Right renal pelvis (tissue), 4 donors: ENCODE results near the gene AFF2. TPM values are rescaled to one million over a fixed set of nuclear protein-coding genes. Genes with fewer than 3 reads are reported as not detected.

Source experiments
- DNase-seq, 4 donors: peaks; one replicate each; pipeline ENCODE4 v3.0.0-alpha.2; 2013; ENCODE audit warnings: low read depth in 4 of 4, low spot score in 3 of 4, missing footprints in 1 of 4
- polyA plus RNA-seq, 4 donors: library from polyadenylated mRNA; unstranded; fragments of 120-200 nt; gene quantifications; one replicate each; pipeline ENCODE4 v1.2.1, GENCODE V29; 2013; ENCODE audit not compliant: insufficient read length in 4 of 4

The AFF2 gene
- polyA plus RNA-seq, 4 donors = 4.7 to 5.9 (median 5.0) TPM

DNA sequence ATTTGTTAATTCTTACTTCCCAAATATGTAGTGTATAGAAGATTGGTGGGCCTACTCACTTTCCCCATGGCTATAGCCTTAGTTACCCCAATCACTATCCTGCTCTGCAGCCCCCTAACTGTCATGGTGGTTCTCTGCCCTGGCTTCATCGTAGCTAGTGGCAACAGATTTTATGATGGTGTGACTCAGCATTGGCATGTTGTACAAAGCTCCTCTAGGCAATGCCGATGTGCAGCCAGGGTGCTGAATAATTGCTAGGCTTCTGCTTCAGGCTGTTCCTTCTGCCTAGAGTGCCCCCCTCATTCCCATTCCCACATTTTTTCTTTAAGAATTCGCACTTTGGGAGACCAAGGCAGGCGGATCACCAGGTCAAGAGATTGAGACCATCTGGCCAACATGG is 35.2 kb downstream of the AFF2 start:
- DNase-seq = no peak

DNA sequence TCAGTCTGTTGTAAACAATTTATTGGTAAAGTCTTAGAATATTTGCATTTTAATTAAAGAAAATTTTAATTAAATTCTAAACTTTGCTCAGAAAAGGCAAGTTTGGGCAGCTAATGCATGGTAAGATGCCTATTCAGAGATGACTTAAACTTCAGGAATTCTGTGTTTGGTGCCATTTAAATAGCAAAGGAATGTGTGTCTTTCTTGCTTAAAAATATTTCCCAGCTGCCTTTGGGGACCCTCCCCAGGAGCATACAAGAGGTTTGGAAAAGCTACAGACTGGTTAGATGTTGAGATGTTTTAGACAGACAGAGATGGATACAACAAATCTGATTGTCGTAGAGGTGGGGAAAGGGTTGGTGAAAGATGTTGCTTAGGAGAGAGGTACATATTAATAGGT is 36.5 kb downstream of the AFF2 start:
- DNase-seq = no peak

DNA sequence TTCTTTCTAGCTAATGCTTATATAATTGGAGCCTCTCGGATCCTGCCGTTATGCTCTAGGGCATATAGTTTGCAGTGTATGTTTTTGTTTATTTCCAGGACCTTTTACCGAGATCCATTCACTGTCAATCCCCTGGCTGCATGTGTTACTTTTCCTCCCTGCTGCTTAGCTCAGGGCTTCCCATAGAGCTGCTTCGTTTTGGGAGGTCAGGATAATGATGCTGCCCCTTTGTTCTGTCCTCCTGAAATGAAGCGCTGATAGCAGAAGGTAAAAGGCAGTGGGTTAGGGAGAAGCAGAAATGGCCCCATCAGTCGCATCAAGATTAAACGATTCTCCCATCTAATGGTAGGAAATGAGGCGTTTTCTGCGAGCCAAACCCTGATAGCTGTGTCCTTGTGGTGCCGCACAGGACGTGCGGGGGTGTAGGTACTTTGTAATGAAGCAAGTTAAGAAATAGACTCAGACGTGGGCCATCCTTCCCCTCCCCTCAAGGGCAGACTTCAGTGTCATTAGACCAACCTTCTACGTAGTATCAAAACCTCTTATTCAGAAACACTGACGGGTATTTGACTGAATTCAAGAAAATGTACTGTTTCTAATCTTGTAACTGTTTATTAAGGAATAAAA is 37.3 kb downstream of the AFF2 start:
- DNase-seq = no peak

DNA sequence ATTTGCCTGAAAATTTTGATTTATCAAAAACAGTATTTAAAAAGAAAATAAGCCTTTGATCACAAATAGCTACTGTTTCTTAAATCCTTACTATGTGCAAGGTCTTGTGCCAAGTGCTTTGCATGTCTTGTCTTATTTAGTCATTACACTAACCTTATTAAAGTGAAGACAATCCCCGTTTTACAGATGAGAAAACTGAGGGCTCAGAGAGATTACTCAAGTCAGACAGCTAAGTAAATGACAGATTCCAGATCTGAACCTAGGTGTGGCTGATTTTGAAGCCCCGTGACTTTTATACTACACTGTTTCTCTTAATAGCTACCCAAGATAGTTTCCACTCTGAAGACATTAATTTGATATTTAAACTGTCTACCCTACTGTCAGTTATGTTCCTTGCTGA is 38.2 kb downstream of the AFF2 start:
- no peak for DNase-seq

DNA sequence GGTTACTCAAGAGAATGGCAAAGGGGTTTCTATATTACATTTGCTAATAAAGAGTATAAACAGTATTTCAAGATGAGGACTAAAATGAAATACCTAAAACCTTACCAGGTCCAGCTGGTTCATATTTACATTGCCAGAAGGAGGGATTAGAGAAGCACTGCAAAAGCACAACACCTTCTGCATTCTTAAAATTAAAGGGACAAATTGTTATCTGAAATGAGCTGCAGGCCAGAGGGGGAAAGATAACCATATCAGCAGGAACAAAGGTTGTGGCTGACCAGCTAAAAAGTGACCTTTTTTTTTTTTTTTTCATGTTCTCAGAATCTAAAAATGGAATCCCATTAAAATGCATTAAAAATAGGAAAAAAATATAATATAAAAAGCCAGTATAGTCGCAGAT is 39.7 kb downstream of the AFF2 start:
- DNase-seq = no peak

DNA sequence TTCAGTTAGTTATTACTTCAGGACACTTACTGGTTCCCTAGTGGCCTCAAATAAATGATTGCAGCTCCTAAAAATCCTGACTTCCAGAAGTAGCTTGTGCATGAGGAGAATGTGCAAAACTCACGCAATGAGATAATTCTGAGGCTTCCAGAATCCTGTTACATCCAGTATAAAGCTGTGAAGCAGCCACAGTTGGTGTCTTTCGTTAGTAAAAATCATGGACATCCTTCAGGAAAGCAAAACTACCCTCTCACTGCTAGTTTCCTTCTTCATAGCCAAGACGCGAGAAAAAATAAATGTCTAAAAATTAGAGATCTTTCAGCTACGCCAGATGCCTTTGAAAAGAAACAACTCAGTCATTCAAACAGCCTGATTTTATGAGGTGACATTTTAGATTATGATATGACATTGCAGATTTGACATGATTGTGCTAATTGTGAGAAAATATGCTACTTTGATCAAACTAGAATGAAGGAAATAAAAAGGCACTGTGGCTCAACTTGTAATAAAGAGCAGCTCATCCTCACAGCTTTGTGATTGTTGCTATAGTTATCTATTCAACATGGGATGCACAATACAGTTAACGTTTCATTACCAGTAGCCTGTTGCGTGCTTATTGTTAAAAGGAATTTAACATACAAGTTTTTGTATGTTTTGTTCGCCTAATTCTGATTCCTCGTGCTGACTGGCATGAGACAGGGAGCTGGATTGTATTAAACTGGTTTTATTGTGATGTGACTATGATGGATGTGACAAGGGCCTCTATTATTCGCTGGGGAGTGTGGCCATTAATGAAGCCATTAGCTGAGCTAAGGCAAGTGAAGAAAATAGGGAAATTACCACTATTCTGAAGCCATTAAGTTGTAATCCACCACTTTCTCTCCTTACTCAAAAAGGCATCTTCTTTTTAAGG is 40.5 kb downstream of the AFF2 start:
- no peak for DNase-seq

DNA sequence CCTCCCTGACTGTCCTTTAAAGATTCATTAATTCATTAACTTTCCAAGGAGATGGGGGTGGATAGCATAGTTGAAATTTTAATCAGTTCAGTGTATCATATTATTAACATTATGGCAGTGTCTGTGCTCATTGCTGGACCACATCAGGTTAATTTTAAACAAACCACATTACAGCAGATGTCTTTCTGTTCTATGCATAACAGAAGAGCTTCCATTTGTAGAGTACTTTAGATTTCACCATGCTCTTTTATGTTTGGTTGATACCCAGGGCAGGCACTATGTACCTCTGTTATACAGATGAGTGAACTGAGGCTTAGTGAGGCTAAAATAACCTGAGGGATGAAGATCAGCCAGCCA is 41.1 kb downstream of the AFF2 start:
- DNase-seq = no peak

DNA sequence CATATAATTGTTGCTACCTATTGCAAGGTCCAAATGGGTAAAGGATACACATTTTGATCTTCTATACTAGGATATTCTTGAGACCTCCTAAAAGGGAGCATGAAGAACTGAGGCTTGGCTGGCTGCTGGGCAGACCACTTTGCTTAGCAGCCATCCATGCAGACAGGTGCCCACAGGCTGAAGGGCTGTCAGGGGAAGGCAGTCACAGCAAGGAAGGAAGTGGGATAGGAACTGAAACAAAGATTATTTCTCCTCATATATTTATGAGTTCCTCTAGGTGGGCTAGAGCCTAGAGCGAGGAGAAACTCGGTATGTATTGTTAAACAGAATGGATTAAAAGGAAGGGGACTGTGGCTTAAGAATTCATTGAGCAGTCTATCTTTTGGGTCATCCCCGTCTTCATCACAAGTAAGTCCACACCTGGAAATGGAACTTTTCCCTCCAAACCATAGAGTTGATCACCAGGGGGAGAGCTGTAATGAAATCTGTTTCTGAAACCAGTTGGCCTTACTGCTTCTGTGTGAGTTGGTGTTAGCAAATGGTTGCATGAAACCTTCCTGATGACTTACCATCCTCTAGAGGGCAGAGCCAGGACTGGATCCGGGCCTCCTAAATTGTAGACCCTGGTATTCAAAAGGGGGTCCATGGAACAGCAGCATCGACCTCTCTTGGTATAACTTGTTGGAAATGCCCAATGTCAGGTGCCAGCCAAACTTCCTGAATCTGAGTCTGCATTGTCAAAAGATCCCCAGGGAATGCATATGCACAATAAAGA is 42.3 kb downstream of the AFF2 start:
- DNase-seq = no peak

DNA sequence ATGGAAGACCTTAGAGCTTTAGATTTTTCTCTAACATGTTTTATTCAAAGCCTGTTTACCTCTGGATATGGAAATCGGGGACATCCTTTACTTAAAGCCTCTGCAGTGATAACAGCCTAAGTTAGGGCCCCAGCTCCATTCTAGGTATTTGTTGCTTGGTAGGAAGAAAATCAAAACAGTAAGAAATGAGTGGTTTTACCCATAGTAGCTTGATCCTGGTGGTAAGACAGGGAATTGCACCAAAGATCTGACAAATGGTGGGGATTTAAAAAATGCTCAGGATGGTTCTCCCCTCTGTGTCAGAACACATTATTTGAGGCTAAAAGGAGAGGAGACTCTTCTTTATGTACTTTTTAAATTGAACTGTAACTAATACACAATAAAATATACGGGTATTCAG is 52.4 kb downstream of the AFF2 start:
- no peak for DNase-seq

DNA sequence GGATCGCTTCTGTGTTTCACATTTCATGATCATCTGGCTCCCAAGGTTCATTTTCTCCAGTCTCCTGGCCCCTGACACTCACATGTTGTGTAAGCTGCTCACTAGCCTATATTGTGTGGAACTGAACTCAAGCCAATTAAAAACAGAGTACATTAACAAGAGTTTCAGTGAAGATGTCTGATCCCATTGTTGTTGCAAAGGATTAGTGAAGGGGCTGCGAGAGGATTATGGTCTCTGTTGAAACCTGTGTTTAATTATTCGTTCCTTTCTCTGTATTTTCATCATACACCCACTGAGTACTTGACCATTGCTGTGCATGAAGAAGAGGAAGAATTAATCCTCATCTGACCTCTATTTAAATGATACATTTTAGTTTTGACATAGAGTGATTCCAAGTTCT is 54.7 kb downstream of the AFF2 start:
- no peak for DNase-seq

DNA sequence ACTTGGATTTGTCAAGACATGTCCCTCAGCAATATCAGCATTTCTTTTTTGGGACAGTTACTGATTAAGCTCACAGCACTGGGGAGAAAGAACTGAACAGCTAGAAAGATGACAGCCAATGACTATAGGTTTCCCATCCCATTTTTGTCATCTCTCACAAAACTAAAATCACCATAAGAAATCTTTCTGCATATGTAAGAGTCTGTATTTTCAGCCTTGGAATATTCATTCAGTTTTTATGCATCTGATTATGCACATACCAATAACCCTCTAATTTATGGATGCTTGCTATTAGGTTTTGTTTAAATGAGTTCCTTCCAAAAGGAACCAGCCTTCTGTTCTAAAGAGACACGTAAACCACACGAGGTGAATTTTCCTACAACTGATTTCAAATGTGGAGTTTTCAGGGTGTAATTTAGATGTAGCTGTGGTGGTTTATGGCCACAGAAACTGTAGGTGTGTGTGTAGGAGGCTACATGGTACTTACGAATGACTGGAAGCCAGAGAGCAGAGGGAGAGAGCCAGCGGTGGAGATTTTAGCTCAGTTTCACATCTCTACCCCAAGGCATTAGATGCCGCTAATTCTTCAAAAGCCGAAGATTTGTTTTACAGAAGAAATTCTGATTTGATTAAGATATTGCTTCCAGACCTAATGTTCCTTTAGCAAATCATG is 55.3 kb downstream of the AFF2 start:
- DNase-seq = no peak

DNA sequence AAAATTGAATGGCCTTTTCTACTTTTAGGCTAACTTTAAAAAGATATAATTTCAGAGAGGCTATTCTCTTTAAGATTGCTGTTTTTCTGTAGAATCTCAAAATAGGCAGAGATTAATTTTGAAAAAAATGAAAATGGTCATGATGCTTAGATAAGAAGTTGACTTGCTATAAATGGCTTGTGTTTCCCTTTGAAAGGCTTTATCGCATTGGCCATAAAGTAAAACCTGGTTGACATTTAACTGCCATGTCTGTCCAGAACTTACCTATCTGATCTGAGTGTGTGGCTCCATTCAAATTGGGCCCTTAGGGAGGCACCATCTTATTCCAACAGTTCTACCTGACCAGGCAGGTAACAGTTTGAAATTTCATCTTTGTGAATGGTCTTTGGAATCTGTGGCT is 56.1 kb downstream of the AFF2 start:
- DNase-seq = no peak

DNA sequence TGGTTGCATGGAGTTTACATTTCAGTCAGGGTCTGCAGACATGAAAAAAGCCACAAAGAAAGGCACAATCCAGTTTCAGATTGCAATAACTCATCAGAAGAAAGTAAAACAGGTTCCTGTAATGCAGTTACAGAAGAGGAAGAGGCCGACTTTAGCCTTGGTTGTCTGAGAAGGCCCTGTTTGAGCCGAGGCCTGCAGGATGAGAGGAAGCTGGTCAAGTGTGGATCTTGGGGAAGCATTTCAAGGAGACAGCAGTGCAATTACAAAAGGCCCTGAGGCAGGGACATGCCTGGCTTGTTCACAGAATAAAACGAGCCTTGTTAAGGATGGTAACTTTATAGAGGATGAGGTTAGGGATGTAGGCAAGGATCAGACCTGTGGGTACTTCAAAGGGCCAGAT is 62.4 kb downstream of the AFF2 start:
- no peak for DNase-seq

DNA sequence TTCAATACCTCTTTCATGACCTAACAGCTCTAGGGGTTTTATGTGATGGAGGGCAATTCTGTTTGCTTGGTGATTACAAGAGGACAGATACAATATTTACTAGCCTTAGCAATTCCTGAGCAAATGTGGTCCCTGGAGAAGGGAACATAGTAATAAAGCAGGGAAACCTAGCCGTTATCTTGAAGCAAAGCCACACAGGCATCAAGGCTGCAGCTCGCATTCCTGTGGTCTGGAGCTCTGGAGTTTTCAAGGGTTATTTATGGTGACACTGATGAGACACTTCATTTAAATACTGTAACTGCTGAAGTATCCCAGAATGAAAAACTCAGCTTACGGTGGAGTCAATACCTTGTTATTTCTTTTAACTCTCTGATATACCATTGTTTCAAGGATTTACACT is 66.8 kb downstream of the AFF2 start:
- peak in 1 of 4 donors; percentile 3 for DNase-seq

DNA sequence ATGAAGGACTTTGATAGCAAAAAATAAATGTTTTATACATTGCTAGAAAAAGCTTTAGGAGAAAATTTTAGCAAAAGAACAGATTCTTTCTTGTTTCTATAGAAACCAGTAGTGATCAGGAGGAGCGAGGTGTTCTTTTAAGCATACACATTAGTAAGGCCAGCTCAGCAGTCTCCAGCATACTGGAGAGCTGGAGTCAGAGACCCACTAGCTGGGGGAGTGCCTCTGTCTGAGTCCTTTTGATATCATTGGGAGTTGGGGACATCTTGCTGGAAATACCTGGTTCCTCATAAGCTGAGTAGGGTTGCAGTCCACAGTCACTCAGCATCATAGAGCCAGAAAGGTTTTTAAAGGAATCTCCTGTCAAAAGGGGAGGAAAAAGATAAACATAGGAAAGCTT is 67.4 kb downstream of the AFF2 start:
- no peak for DNase-seq

DNA sequence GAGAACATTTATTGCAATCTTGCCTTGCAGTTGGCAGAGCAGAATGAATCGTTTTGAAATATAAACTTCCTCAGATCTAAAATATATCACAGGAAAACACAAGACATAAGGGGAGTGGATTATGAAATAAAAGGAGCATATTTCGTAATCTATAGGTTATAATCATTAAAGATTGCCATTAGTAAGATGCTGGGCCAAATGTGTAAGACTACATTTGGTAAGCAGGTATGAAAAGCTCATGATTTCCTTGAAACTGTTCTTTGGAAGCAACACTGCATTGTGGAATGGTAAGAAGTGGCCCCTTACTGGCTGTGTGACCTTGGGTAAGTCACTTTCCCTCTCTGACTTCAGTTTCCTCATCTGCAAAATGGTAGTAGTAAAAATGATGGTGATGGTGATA is 68.3 kb downstream of the AFF2 start:
- DNase-seq = no peak

DNA sequence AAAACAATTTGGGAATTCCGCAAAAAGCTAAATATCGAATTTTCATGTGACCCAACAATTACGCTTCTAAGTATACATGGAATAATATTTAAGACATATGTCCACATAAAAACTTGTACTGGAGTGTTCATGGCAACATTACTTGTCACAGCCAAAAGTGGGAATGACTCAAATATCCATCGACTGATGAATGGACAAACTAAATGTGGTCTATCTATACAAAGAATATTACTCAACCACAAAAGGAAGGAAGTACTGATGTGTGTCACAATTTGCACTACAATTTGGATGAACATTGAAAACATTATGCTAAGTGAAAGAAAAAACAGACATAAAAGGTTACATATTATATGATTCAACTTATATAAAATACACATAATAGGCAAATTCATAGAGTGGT is 71.9 kb downstream of the AFF2 start:
- DNase-seq = no peak

DNA sequence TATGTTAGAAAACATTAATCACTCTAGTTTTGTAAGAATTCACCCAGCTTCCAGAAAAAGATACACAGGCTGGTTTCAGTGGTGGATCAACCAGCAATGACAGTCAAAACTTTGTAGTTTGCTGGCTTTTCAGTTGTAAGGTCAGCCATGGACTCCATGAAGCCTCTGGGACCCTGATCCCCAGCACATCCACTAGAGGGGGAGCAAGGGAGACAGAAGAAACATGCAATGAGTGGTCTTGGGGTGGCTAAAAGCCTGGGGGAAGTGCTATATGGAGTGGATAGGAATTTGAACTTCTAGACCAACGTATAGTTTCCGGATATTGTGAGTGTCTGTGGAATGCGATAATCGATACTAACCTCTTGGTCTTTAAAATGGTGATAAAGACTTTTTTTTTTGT is 72.7 kb downstream of the AFF2 start:
- no peak for DNase-seq

DNA sequence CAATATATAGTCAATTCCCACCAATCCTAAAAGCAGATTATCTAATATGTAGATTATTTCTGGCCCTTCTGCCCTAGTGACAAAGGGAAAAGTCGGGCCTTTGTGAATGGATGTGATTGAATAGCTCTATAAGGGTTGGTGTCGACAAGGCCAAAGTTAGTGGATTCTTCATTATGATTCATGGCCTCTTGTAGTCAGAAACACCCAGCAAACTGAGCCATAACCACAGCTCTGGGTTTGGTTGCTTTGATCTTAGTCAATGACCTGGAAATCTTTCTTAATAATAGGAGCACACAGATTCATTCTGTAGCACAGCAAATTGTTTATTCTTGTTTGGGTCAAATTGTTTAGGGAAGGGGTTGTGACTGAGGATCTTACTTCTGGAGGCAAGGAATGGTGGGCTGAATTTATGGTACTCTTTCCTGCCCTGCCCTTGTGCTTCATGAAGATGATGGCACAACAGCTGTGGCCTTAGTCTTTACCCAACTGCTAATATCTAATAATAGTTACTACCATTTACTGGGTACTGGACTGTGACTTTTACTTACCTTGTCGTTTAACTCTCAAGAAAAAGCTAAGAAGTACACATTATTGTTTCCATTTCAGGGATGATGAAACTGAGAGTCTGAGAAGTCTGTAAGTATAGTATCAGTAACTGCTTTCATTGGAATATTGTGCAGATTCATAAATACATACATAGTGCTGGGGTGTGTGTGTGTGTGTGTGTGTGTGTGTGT is 74.0 kb downstream of the AFF2 start:
- DNase-seq = no peak

DNA sequence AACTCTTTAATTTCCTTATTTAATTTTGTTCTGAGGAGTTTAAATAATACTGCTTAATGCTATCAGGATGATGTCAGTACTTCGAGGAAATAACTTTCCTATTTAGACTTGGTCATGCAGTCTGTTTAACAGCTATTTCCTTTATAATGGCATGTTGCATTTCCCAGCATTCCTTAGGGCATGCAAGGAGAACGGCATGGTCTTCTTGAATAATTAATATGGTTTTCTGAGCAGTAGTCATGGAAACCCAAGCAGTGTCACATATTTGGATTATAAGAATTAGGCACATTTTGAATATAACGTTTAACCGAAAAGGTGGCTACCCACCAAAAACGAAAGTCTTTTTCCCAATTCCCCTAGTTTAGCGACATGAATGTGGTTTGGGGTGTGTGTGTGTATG is 76.0 kb downstream of the AFF2 start:
- no peak for DNase-seq
